Adrenal gland (tissue), 12 donors: ENCODE data around the gene ACER1. TPM values are rescaled to one million over a fixed set of nuclear protein-coding genes. Genes with fewer than 3 reads are reported as not detected.

Experiments
- DNase-seq, 7 donors: peaks; one replicate each; pipeline ENCODE4 v3.0.0-alpha.2; 2019 to 2020
- H3K27ac ChIP-seq, 5 donors: fragments of 200-600 bp; sonication (generic) in 4 of 5; 1 replicate in 3 of 5; 2 replicates in 2 of 5; pipeline versions ENCODE4 v1.5.1 to v1.8.0; 2016 to 2020; ENCODE audit warnings: mild to moderate bottlenecking in 1 of 5
- H3K27me3 ChIP-seq: fragments of 200-600 bp; 2 replicates; pipeline ENCODE4 v1.8.0; 2021
- H3K36me3 ChIP-seq, 2 donors: fragments of 200-600 bp; replicated peaks in 1 of 2; 1 replicate in 1 of 2; 2 replicates in 1 of 2; pipeline versions ENCODE4 v1.5.1 to v1.8.0; 2018 to 2022
- H3K4me1 ChIP-seq, 2 donors: fragments of 200-600 bp; replicated peaks in 1 of 2; 1 replicate in 1 of 2; 2 replicates in 1 of 2; pipeline versions ENCODE4 v1.5.1 to v1.8.0; 2018 to 2021
- H3K4me3 ChIP-seq, 4 donors: fragments of 200-600 bp; sonication (generic) in 3 of 4; one replicate each; pipeline ENCODE4 v1.5.1; 2016 to 2018
- H3K9me3 ChIP-seq, 3 donors: fragments of 200-600 bp; sonication (generic) in 1 of 3; replicated peaks in 1 of 3; 1 replicate in 2 of 3; 2 replicates in 1 of 3; pipeline versions ENCODE4 v1.5.1 to v1.8.0; 2016 to 2021
- CTCF ChIP-seq, 6 experiments: fragments of 450-650 bp in 4 of 6; fragments of 200-600 bp in 2 of 6; sonication (generic) in 1 of 6; IDR thresholded peaks; 1 replicate in 5 of 6; 2 replicates in 1 of 6; pipeline versions ENCODE4 v1.5.1 to v1.8.0; 2016 to 2021; ENCODE audit warnings: antibody characterized with exemption in 6 of 6, mild to moderate bottlenecking in 2 of 6, moderate library complexity in 1 of 6
- POLR2A ChIP-seq, 2 donors: fragments of 450-650 bp; IDR thresholded peaks; one replicate each; pipeline ENCODE4 v1.6.1; 2017; ENCODE audit warnings: antibody characterized with exemption in 2 of 2, mild to moderate bottlenecking in 2 of 2, moderate library complexity in 1 of 2
- WGBS, 4 donors: extraction: QIAGEN DNeasy Blood & Tissue Kit in 2 of 4; methylation state at CpG; one replicate each; pipeline versions ENCODE4 v1.1.5 to v1.1.7; 2013 to 2017; 5-methylcytosine and 5-hydroxymethylcytosine counted together
- intact Hi-C, 2 donors: fragments of 100-400 bp; cut with DNase I; formaldehyde crosslinking; loops; one replicate each; pipeline versions ENCODE4 v1.14.1 to v1.15.0; 2022 to 2023
- polyA plus RNA-seq, 3 donors: library from polyadenylated mRNA; stranded (reverse); fragments of 200-250 nt in 2 of 3; fragments of 350-450 nt in 1 of 3; fragmentation: Illumina TruSeq in 1 of 3; extraction: RNeasy Lipid Tissue Mini Kit (QIAGEN cat#74804) in 1 of 3; gene quantifications; one replicate each; pipeline ENCODE4 v1.2.3, GENCODE V29; 2013 to 2014
- total RNA-seq, 9 donors: library from RNA; depleted of rRNA in 4 of 9; stranded (reverse); fragments of >200 nt in 4 of 9; fragments of 120-200 nt in 1 of 9; fragmentation: NEBNext Ultra II Directional in 1 of 9; extraction: Animal tissue kit (Norgen Biotek cat#: 25700) in 1 of 9; gene quantifications; one replicate each; pipeline versions ENCODE4 v1.1.0 to v1.2.4, GENCODE V29; 2013 to 2023
- donor health status: healthy with polysubstance abuse.
- donor health status: Bipolar disorder and iron deficiency.
- donor health status: DM: yes; HTN: yes; CAD: no.
- donor health status: DM: no; HTN: no; CAD: no.
- donor health status: DM: no; HTN: no; CAD: no.
- donor health status: DM: yes; HTN: yes; CAD: no.

ACER1 gene
- total and polyA plus RNA-seq, 12 donors = 0.11 to 0.16 TPM; not detected in 10

GRCh38 chr19:6313398-6313969, 19.9 kb downstream of the ACER1 start:
- intact Hi-C loops = no loop called here
- no peaks in the 10 kb centered on the region for H3K36me3 ChIP-seq
- H3K4me3 ChIP-seq = no peak overlapping the region
- WGBS, 4 donors = 55 to 67% (median 63%) methylated on average over 5 of the region's 5 CpGs
- H3K4me1 ChIP-seq = no peaks in the 10 kb centered on the region
- no peak overlapping the region for H3K27ac ChIP-seq
- DNase-seq = no peak
- no peaks in the 10 kb centered on the region for H3K27me3 ChIP-seq
- H3K9me3 ChIP-seq = no peaks in the 10 kb centered on the region
- TF ChIP-seq POLR2A (IDR thresholded peaks at IDR 0.05) (no peak), CTCF (IDR thresholded peaks at IDR 0.05) (no peak)

GRCh38 chr19:6312018-6312417, 21.4 kb downstream of the ACER1 start:
- no peak overlapping the region for H3K27ac ChIP-seq
- no peaks in the 10 kb centered on the region for H3K36me3 ChIP-seq
- H3K4me3 ChIP-seq = no peak overlapping the region
- WGBS, 4 donors = 49 to 74% (median 64%) methylated on average over 5 to 9 of the region's 9 CpGs
- DNase-seq = no peak
- intact Hi-C loops = no loop called here
- H3K9me3 ChIP-seq = no peaks in the 10 kb centered on the region
- no peaks in the 10 kb centered on the region for H3K4me1 ChIP-seq
- no peaks in the 10 kb centered on the region for H3K27me3 ChIP-seq
- TF ChIP-seq POLR2A (IDR thresholded peaks at IDR 0.05) (no peak), CTCF (IDR thresholded peaks at IDR 0.05) (no peak)

- no peak for DNase-seq
- H3K9me3 ChIP-seq = peaks cover 0 to 9% (median 0%) of the 10 kb centered on the region in 3 donors
- no peak overlapping the region for H3K4me3 ChIP-seq
- 90 to 100% (median 99%) methylated on average over 1 to 5 of the region's 5 CpGs for WGBS, 4 donors
- no peak overlapping the region for H3K27ac ChIP-seq
- TF ChIP-seq CTCF (IDR thresholded peaks at IDR 0.05) (no peak), POLR2A (IDR thresholded peaks at IDR 0.05) (no peak)
- no peaks in the 10 kb centered on the region for H3K36me3 ChIP-seq
- H3K27me3 ChIP-seq = no peaks in the 10 kb centered on the region
- intact Hi-C loops = loop anchor here (2.0 to 10.0 kb wide), 2 partner anchors 80 to 254 kb away; no protein-coding TSS in a partner anchor
- no peaks in the 10 kb centered on the region for H3K4me1 ChIP-seq
Measured at GRCh38 chr19:6298413-6298812, 35.0 kb downstream of the ACER1 start.

GRCh38 chr19:6297202-6297601, 36.2 kb downstream of the ACER1 start:
- H3K4me3 ChIP-seq = no peak overlapping the region
- no peaks in the 10 kb centered on the region for H3K4me1 ChIP-seq
- no peaks in the 10 kb centered on the region for H3K36me3 ChIP-seq
- no peaks in the 10 kb centered on the region for H3K27me3 ChIP-seq
- TF ChIP-seq POLR2A (IDR thresholded peaks at IDR 0.05) (no peak), CTCF (IDR thresholded peaks at IDR 0.05) (no peak)
- peaks cover 0 to 18% (median 0%) of the 10 kb centered on the region in 3 donors for H3K9me3 ChIP-seq
- 68 to 89% (median 81%) methylated on average over 4 to 6 of the region's 6 CpGs for WGBS, 4 donors
- H3K27ac ChIP-seq = no peak overlapping the region
- intact Hi-C loops = loop anchor here in 1 of 2 donors (10.0 kb wide), 1 partner anchor 252 kb away; no protein-coding TSS in a partner anchor
- DNase-seq = no peak
